GM12874 (cell line): ENCODE results near the gene KCNE4.

ENCODE experiments used
- TF ChIP-seq, protein P1 (sequence below): IDR thresholded peaks from 2 replicates; pipeline ENCODE4 v1.5.1; 2011; ENCODE audit warnings: low read depth, mild to moderate bottlenecking, control low read depth, low read length, moderate library complexity; ENCODE audit not compliant: insufficient read depth

The KCNE4 gene

DNA sequence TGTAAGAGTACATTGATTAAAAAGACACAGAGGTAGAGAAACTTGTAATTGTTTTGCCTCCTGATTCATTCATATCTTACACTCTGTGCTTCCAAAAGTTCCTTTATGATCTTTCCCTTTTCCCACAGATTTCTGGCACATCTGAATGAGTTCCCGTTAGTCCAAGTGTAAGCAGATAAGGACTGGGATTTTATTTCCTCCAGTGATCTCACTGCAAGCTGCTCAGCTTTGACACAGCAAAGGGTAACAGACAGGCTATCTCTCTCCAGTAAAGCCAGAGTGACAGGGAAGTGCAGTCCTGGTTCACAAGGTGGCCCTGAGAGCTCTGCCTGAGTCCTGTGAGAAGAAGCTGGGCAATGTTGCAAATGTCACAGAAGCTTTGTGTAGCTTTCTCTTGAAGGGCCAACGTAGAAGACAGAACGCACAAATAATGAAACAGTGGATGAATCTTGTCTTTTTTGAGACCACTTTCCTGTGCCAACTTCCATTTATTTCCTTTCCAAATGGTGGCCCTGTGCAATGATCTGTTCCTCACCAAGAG, 32.5 kb upstream of the KCNE4 start:
- TF ChIP-seq, protein P1, sequence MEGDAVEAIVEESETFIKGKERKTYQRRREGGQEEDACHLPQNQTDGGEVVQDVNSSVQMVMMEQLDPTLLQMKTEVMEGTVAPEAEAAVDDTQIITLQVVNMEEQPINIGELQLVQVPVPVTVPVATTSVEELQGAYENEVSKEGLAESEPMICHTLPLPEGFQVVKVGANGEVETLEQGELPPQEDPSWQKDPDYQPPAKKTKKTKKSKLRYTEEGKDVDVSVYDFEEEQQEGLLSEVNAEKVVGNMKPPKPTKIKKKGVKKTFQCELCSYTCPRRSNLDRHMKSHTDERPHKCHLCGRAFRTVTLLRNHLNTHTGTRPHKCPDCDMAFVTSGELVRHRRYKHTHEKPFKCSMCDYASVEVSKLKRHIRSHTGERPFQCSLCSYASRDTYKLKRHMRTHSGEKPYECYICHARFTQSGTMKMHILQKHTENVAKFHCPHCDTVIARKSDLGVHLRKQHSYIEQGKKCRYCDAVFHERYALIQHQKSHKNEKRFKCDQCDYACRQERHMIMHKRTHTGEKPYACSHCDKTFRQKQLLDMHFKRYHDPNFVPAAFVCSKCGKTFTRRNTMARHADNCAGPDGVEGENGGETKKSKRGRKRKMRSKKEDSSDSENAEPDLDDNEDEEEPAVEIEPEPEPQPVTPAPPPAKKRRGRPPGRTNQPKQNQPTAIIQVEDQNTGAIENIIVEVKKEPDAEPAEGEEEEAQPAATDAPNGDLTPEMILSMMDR, result no peak

DNA sequence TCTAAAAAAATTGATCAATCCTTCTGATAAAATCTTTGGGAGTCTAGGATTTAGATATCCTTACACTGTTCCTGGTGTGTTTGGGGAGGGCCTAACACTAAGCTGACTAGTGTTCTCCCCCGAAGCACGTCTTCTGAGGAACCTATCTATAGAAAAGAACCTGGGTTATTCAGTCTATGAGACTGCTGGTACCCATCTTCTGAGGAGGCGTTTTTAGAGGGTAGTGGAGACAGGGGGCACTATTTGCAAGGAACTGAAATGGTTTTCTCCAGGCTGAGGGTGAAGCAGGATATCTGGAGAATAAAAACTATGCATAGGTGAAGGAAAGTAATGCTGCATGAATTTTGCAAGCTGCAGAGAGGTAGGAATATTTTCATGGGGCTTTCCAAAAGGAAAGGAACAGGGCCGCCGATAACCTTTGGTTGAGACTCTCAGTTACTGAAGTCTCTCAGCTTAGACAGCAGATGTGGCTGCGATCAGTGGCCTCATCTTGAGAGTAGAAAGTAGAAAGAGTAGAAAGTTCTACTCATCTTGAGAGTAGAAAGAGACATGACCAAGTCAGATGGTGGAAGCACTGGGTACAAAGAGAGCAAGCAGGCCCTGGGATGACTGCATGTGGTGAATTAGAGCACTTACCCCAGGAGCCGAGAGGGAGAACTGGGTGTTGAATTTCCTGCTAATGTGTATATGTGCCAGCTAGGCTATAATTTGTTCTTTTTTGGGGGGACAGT, 31.8 kb upstream of the KCNE4 start:
- TF ChIP-seq, protein P1, result no peak

DNA sequence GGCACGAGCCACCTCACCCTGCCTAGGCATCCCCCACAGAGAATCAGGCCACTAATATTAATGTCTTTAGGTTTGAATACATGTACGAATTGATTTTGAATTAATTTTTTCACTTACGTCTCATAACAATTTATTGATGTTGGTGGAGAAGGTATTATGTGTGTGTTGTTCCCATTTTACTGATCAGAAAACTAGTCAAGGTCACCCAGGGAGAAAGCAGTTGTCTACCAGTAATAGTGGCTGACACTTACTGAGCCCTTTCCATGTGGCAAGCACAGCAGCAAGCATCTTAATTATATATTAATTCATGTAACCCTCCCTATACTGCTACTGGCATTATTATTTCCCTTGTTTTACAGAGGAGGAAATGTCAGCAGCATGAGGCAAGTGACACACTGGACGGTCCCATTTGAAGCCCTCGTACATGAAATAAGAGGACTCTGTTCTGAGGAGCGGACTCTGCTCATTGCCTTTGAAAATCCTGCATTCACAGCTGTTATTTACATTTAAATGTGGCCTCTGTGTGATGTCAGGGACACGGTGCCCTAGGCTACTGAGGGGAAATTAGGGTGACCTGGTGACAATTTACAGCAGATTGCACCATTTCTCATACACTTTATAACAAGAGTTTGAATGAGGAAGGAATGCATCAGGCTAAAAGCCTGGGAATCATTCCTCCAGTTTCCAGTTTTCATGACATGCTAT, 30.9 kb upstream of the KCNE4 start:
- TF ChIP-seq, protein P1, result no peak

DNA sequence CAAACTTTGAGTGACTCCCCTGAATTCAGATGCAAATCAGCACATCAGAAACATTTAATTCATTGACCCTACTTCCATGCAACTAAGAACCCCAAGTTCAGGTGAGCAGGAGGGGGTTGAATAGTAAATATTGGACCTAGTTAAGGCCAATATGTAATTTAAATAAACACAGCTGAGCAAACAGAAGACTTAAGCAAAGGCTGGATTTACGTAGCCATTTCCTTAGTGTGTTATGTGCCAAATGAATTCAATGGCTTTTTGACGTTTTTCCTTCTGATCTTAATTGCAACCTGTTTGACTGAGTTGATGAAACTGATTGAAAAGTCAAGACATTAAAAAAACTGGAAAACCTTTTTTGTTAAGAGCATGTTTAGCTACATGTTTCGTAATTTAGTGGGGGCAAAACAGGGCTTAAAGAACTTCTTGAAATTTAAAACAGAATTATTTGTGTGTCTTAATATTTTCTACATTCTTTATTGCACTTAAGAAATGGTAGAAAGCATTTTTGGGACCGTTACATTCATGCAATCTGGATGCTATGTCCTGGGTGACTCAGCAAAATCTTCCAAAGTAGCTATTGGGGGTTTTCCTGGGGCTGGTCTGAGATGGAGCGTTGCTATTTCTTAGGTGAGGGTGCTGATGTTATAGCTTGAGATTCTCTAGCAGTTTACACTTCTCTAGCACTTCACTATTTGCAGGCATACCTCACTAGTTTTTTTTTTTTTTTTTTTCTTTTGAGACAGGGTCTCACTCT, 25.5 kb upstream of the KCNE4 start:
- TF ChIP-seq, protein P1, result no peak

DNA sequence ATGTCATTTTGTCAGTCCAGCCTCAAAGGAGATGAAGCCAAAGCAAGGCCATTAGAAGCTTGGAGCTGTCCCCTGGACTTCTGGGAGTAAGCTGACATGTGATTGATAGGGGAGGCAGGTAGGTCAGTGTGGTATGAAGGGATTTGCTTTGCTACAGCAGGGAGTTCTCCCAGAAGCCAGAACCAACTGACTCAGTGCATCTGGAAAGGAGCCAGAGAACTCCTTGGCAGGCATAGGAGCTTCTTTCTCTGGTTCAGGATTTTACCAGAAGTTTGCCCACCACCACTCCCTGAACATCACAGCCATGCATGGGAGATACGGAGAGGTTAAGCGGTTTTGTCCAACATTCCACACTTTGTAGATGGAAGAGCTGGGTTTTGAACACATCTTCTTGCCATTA, 24.5 kb upstream of the KCNE4 start:
- TF ChIP-seq, protein P1, result no peak

DNA sequence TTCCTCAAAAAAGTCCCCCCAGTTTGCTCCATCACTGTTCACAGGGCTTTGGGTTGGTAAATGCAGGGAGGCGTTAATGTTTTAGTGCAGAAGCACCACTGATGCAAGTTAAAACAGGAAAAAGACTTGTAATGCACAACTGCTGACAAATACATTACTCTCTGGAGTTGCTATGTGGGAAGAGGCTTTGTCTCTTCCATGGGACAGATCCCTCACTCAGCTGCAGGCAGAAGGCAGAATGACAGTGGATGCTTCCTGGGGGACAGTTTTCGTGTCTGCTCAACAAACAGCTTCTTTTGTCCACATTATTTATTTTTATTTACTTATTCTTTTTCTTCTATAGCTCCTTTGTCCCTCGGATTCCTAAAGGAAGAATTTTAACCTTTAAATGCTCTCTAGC, 22.7 kb upstream of the KCNE4 start:
- TF ChIP-seq, protein P1, result no peak
